Measurements from ENCODE around the gene LZTFL1.

Gene LZTFL1

GRCh38 chr3:45873036-45873435 lies 31.1 kb upstream of the LZTFL1 start:
- no peak for DNase-seq (ENCODE audit: low read depth)
- no peak overlapping the region for H3K4me3 ChIP-seq (ENCODE audit: low read depth, low read length)
- no peak for TF ChIP-seq CTCF (IDR thresholded peaks at IDR 0.05; ENCODE audit: insufficient read depth, low read depth, low read length, missing control alignments)

GRCh38 chr3:45872569-45872968 lies 30.6 kb upstream of the LZTFL1 start:
- DNase-seq (ENCODE audit: low read depth): no peak
- TF ChIP-seq CTCF (IDR thresholded peaks at IDR 0.05; ENCODE audit: insufficient read depth, low read depth, low read length, missing control alignments): no peak
- no peak overlapping the region for H3K4me3 ChIP-seq (ENCODE audit: low read depth, low read length)

DNA sequence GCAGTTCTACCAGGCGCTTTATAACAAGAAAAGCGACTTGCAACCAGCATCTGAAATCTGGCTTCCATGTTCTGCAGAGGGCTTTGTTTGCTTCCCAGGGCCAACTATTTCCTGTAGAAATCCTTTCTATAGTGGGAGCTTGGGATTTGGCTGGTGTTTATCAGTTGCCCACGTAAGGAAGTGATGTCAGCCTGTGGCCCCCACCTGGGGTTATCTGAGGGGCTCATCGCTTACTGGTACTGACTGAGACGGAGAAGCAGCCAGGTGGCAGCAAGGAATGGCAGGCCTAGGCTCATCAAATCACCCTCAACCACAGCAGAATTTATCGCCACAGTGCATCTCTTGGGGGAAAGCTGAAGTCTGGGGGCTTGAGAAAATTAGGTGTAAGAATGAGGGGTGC lies 29.9 kb upstream of the LZTFL1 start:
- TF ChIP-seq CTCF (IDR thresholded peaks at IDR 0.05; ENCODE audit: insufficient read depth, low read depth, low read length, missing control alignments): no peak
- DNase-seq (ENCODE audit: low read depth): no peak
- H3K4me3 ChIP-seq (ENCODE audit: low read depth, low read length): no peak overlapping the region

DNA sequence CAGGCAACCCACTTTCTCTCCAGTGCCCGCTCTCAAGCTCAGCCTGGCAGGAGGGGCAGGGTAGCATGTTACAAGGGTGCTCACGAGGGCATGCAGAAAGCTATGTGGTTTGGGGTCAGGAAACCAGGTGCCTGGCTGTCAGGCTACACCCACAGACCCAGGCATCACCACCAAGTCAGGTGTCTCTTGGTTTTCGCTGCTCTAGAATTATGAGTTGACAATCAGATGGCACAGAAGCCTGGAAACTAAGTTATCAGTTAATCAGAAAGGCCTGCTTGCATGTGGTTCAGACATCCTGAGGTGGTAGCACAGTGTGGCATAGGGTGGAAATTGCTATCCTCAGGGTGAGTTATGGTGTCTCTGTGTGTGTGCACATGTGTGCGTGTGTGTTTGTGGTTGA lies 28.2 kb upstream of the LZTFL1 start:
- no peak for TF ChIP-seq CTCF (IDR thresholded peaks at IDR 0.05; ENCODE audit: insufficient read depth, low read depth, low read length, missing control alignments)
- H3K4me3 ChIP-seq (ENCODE audit: low read depth, low read length): no peak overlapping the region
- peak; percentile 55 for DNase-seq (ENCODE audit: low read depth)

DNA sequence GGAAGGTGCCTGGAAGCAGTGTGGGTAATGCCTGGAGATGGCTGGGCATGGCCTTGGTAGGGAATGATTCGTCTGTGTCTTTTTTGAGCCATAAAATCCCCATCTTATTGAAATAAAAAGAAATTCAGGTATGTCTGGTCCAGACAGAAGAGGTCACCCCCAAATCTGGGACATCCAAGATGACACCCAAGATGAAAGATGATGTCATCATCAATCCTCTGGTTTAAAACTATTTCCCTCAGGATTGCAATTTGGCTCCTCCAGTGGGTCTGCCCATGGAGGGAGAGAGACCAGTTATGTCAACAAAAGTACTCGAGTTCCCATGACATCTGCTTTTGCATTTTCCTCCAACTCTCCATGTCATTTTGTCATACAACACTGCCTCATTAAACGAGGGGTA lies 27.7 kb upstream of the LZTFL1 start:
- no peak for TF ChIP-seq CTCF (IDR thresholded peaks at IDR 0.05; ENCODE audit: insufficient read depth, low read depth, low read length, missing control alignments)
- no peak for DNase-seq (ENCODE audit: low read depth)
- H3K4me3 ChIP-seq (ENCODE audit: low read depth, low read length): no peak overlapping the region

DNA sequence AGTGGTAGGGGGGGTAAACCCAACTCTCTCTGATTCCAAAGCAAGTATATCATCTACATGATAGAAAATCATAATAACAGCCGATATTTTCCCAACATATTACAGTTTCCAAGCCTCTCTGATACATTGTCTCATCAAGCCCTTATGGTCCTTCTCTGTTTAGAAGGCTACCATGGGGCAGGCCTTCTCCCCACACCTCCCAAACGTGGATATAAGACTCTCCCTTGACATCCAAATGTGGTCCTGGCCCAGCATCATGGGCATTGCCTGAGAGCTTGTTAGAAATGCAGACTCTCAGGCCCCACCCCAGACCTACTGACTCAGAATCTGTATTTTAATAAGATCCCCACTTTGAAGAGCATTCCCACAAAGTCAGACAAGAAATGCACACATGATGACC lies 26.7 kb upstream of the LZTFL1 start:
- no peak overlapping the region for H3K4me3 ChIP-seq (ENCODE audit: low read depth, low read length)
- no peak for DNase-seq (ENCODE audit: low read depth)
- TF ChIP-seq CTCF (IDR thresholded peaks at IDR 0.05; ENCODE audit: insufficient read depth, low read depth, low read length, missing control alignments): no peak

DNA sequence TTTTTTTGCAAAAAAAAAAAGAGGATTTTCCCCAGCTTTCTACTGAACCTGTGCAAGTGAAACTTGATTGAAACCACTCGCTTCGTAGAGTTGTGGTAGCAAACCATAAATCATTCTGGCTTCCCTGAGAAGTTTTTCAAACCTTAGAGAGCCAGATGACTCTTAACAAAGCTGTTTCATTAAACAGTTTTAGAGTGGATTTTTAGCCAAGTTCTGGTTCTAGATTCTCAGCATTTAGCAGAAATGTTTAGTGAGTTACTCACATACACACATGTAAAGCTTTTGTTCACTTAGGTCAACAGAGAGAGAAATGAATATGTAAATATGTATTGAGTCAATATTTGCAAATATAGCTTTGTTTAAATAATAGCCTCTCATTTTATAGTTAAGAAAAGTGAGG lies 26.3 kb upstream of the LZTFL1 start:
- DNase-seq (ENCODE audit: low read depth): peak; percentile 69
- H3K4me3 ChIP-seq (ENCODE audit: low read depth, low read length): no peak overlapping the region
- no peak for TF ChIP-seq CTCF (IDR thresholded peaks at IDR 0.05; ENCODE audit: insufficient read depth, low read depth, low read length, missing control alignments)
